ENCODE data around the gene BRAT1.

GRCh38 chr7:2596464-2597272 lies 41.3 kb upstream of the BRAT1 start:
- TF ChIP-seq, protein P1, sequence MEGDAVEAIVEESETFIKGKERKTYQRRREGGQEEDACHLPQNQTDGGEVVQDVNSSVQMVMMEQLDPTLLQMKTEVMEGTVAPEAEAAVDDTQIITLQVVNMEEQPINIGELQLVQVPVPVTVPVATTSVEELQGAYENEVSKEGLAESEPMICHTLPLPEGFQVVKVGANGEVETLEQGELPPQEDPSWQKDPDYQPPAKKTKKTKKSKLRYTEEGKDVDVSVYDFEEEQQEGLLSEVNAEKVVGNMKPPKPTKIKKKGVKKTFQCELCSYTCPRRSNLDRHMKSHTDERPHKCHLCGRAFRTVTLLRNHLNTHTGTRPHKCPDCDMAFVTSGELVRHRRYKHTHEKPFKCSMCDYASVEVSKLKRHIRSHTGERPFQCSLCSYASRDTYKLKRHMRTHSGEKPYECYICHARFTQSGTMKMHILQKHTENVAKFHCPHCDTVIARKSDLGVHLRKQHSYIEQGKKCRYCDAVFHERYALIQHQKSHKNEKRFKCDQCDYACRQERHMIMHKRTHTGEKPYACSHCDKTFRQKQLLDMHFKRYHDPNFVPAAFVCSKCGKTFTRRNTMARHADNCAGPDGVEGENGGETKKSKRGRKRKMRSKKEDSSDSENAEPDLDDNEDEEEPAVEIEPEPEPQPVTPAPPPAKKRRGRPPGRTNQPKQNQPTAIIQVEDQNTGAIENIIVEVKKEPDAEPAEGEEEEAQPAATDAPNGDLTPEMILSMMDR (conservative IDR thresholded peaks at IDR 0.05; ENCODE audit: low read depth in 2 of 2): no peak
- TF ChIP-seq REST (IDR thresholded peaks at IDR 0.05; ENCODE audit: unreplicated experiment) (no peak), POLR2AphosphoS5 (IDR thresholded peaks at IDR 0.05; ENCODE audit: low read depth) (no peak), EZH2 (IDR thresholded peaks at IDR 0.05; ENCODE audit: low read depth, unreplicated experiment) (no peak), JUNB (IDR thresholded peaks at IDR 0.05; ENCODE audit: unreplicated experiment) (no peak)
